ENCODE data around the gene ACBD4. TPM values are rescaled to one million over a fixed set of nuclear protein-coding genes. Genes with fewer than 3 reads are reported as not detected.

The ACBD4 gene
- polyA plus RNA-seq, 1 experiment = 4.0 TPM

DNA sequence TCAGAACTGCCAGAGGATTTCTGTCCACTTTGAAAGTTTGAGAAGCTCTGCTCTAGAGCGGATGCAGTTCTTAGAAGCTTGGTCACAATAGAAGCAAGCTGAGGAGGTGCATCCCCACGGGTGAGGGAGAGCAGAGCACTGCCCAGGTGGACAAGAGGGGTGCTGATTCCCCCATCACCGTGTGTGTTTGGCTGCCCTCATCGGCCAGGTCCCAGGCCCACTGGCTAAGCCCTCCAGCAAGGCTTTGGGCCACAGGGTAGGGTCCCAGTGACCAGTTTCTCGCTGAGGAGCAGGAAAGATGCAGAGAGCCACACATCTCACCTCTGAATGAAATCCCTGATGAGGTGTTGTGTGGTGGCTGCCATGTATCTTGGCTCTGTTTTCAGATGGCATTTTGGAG is 47.5 kb upstream of the ACBD4 start:
- ChIA-PET CTCF (interaction anchor here (0.9 kb wide), 1 partner anchor 47 kb away, joined by 4 read pairs; the partner anchor contains the start of gene ACBD4), POLR2A (no interaction called here)
- Histone ChIP-seq H3K27me3 (ENCODE audit: control insufficient read depth, insufficient read depth, low read length) (no peaks in the 10 kb centered on the region), H3K27ac (ENCODE audit: low read depth, low read length) (peak overlapping the region; percentile 48), H3K9me3 (ENCODE audit: control insufficient read depth, insufficient read depth, low read length) (no peaks in the 10 kb centered on the region), H3K4me3 (ENCODE audit: low read depth, low read length) (no peak overlapping the region)
- no peak for DNase-seq (ENCODE audit: low read depth, low spot score)
- TF ChIP-seq, protein P1, sequence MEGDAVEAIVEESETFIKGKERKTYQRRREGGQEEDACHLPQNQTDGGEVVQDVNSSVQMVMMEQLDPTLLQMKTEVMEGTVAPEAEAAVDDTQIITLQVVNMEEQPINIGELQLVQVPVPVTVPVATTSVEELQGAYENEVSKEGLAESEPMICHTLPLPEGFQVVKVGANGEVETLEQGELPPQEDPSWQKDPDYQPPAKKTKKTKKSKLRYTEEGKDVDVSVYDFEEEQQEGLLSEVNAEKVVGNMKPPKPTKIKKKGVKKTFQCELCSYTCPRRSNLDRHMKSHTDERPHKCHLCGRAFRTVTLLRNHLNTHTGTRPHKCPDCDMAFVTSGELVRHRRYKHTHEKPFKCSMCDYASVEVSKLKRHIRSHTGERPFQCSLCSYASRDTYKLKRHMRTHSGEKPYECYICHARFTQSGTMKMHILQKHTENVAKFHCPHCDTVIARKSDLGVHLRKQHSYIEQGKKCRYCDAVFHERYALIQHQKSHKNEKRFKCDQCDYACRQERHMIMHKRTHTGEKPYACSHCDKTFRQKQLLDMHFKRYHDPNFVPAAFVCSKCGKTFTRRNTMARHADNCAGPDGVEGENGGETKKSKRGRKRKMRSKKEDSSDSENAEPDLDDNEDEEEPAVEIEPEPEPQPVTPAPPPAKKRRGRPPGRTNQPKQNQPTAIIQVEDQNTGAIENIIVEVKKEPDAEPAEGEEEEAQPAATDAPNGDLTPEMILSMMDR (IDR thresholded peaks at IDR 0.05; ENCODE audit: low read depth, low read length) = no peak

DNA sequence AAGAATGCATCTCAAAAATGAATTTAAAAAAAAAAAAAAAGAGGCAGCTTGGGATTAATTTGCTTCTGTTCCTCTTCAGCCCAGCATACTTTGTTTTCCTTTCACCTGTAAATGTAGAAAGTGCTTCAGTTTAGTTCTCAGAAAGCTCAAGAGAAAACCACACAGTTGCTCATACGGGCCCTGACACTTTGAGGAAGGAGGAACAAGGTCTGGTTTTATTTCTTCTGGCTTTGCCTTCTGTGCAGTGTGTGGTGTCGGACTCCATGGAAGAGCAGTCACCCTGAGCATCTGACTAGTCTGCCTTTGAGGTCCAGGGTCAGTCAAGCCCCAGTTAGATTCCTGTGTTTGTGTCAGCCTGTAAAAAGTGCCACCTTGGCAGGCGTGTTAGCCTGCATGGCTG is 46.7 kb upstream of the ACBD4 start:
- Histone ChIP-seq H3K27ac (ENCODE audit: low read depth, low read length) (no peak overlapping the region), H3K9me3 (ENCODE audit: control insufficient read depth, insufficient read depth, low read length) (no peaks in the 10 kb centered on the region), H3K27me3 (ENCODE audit: control insufficient read depth, insufficient read depth, low read length) (no peaks in the 10 kb centered on the region), H3K4me3 (ENCODE audit: low read depth, low read length) (no peak overlapping the region)
- TF ChIP-seq, protein P1 (IDR thresholded peaks at IDR 0.05; ENCODE audit: low read depth, low read length) = no peak
- DNase-seq (ENCODE audit: low read depth, low spot score) = no peak
- ChIA-PET CTCF (interaction anchor here (6.0 kb wide), 1 partner anchor 47 kb away, joined by 26 read pairs; the partner anchor contains the start of gene ACBD4), POLR2A (interaction anchor here (0.7 kb wide), 1 partner anchor 9 kb away, joined by 6 read pairs; no protein-coding TSS in a partner anchor)

GRCh38 chr17:45090711-45091110 is 44.8 kb upstream of the ACBD4 start:
- Histone ChIP-seq H3K4me3 (ENCODE audit: low read depth, low read length) (no peak overlapping the region), H3K9me3 (ENCODE audit: control insufficient read depth, insufficient read depth, low read length) (no peaks in the 10 kb centered on the region), H3K27me3 (ENCODE audit: control insufficient read depth, insufficient read depth, low read length) (no peaks in the 10 kb centered on the region), H3K27ac (ENCODE audit: low read depth, low read length) (peak overlapping the region; percentile 31)
- DNase-seq (ENCODE audit: low read depth, low spot score) = no peak
- CTCF ChIA-PET = interaction anchor here (1.3 to 6.0 kb wide), 2 partner anchors 8 to 45 kb away, joined by 6 to 26 read pairs; partner anchors contain the start of gene ACBD4
- POLR2A ChIA-PET = interaction anchor here (0.6 kb wide), 1 partner anchor 57 kb away, joined by 3 read pairs; the partner anchor contains the start of gene HEXIM1
- TF ChIP-seq, protein P1 (IDR thresholded peaks at IDR 0.05; ENCODE audit: low read depth, low read length) = no peak

- CTCF ChIA-PET = interaction anchor here (6.0 kb wide), 1 partner anchor 44 kb away, joined by 26 read pairs; the partner anchor contains the start of gene ACBD4
- Histone ChIP-seq H3K9me3 (ENCODE audit: control insufficient read depth, insufficient read depth, low read length) (no peaks in the 10 kb centered on the region), H3K4me3 (ENCODE audit: low read depth, low read length) (no peak overlapping the region), H3K27ac (ENCODE audit: low read depth, low read length) (peak overlapping the region; percentile 98), H3K27me3 (ENCODE audit: control insufficient read depth, insufficient read depth, low read length) (no peaks in the 10 kb centered on the region)
- DNase-seq (ENCODE audit: low read depth, low spot score) = no peak
- TF ChIP-seq, protein P1 (IDR thresholded peaks at IDR 0.05; ENCODE audit: low read depth, low read length) = no peak
- POLR2A ChIA-PET = interaction anchor here (1.2 to 1.7 kb wide), 2 partner anchors 10 to 56 kb away, joined by 3 to 6 read pairs; partner anchors contain the start of gene HEXIM1
Measured at GRCh38 chr17:45091778-45092425, 43.6 kb upstream of the ACBD4 start.

DNA sequence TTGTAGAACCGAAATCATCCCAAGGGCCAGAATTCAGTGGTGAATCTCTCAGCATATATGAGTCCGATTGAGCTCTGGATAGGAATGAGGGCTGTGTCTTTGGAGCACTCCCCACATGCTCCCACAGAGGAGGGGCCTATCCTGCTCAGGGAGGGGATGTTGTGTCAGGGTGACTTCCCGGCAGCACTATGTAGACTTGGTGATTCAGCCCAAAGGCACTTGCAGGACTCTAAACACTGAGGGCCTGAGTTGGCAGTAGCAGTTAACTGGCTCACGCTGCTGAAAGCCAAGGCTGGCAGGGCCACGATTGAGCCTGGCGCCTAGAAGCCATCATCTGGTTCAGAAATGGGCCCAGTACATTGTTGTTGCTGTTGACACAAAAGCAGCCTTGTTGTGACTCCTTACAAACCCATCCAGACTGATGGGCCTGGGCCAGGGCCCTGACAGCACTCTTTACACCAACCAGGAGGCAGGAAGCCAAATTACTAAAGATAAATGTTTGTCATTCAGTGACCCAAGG is 42.5 kb upstream of the ACBD4 start:
- TF ChIP-seq, protein P1 (IDR thresholded peaks at IDR 0.05; ENCODE audit: low read depth, low read length) = no peak
- ChIA-PET CTCF (interaction anchor here (2.4 to 6.0 kb wide), 2 partner anchors 43 to 71 kb away, joined by 11 to 26 read pairs; partner anchors contain the start of gene ACBD4), POLR2A (interaction anchor here (0.5 to 1.7 kb wide), 5 partner anchors 9 to 55 kb away, joined by 3 to 8 read pairs (median 6); partner anchors contain the start of genes HEXIM1 and NMT1)
- DNase-seq (ENCODE audit: low read depth, low spot score) = peak; percentile 97
- no peak overlapping the region for H3K4me3 ChIP-seq (ENCODE audit: low read depth, low read length)
- H3K27me3 ChIP-seq (ENCODE audit: control insufficient read depth, insufficient read depth, low read length) = no peaks in the 10 kb centered on the region
- H3K9me3 ChIP-seq (ENCODE audit: control insufficient read depth, insufficient read depth, low read length) = no peaks in the 10 kb centered on the region
- H3K27ac ChIP-seq (ENCODE audit: low read depth, low read length) = peak overlapping the region; percentile 98

All from AG04450 (cell line).